Measurements from ENCODE around the gene RNGTT. TPM values are rescaled to one million over a fixed set of nuclear protein-coding genes. Genes with fewer than 3 reads are reported as not detected.

RNGTT gene
- total and polyA plus RNA-seq, 7 donors: 3.0 to 14.7 (median 10.0) TPM

- TF ChIP-seq EP300 (IDR thresholded peaks at IDR 0.05) (no peak), POLR2AphosphoS5 (IDR thresholded peaks at IDR 0.05) (no peak), CTCF (IDR thresholded peaks at IDR 0.05) (no peak)
Observed at GRCh38 chr6:88865275-88865674, 98.1 kb downstream of the RNGTT start.

GRCh38 chr6:88864359-88865054 lies 98.9 kb downstream of the RNGTT start:
- Histone ChIP-seq H3K27me3 (no peaks in the 10 kb centered on the region), H3K4me1 (peaks cover 0 to 3% (median 0%) of the 10 kb centered on the region in 4 donors), H3K36me3 (no peaks in the 10 kb centered on the region), H3K4me3 (no peak overlapping the region), H3K27ac (no peak overlapping the region), H3K9me3 (no peaks in the 10 kb centered on the region)
- intact Hi-C loops (cut with DNase I): loop anchor here (5.0 kb wide), 1 partner anchor 1032 kb away; no protein-coding TSS in a partner anchor
- no peak for DNase-seq
- TF ChIP-seq POLR2AphosphoS5 (IDR thresholded peaks at IDR 0.05): no peak
- no peak for TF ChIP-seq CTCF (IDR thresholded peaks at IDR 0.05)
- no peak for TF ChIP-seq EP300 (IDR thresholded peaks at IDR 0.05)
- TF ChIP-seq POLR2A (IDR thresholded peaks at IDR 0.05): no peak

More at GRCh38 chr6:88865275-88865674, 98.1 kb downstream of the RNGTT start:
- Histone ChIP-seq H3K27ac (no peak overlapping the region), H3K4me3 (no peak overlapping the region), H3K9me3 (no peaks in the 10 kb centered on the region), H3K27me3 (no peaks in the 10 kb centered on the region), H3K4me1 (peaks cover 0 to 3% (median 0%) of the 10 kb centered on the region in 4 donors), H3K36me3 (no peaks in the 10 kb centered on the region)
- WGBS, 2 donors: 89 to 95% methylated on average over 2 of the region's 2 CpGs
- intact Hi-C loops (cut with DNase I): loop anchor here (5.0 kb wide), 1 partner anchor 1033 kb away; no protein-coding TSS in a partner anchor
- no peak for DNase-seq

- no peak overlapping the region for H3K27ac ChIP-seq
- 92 to 96% methylated on average over 2 of the region's 2 CpGs for WGBS, 2 donors
- intact Hi-C loops (cut with DNase I): no loop called here
- no peaks in the 10 kb centered on the region for H3K9me3 ChIP-seq
- H3K4me3 ChIP-seq: no peak overlapping the region
- no peaks in the 10 kb centered on the region for H3K27me3 ChIP-seq
- no peaks in the 10 kb centered on the region for H3K4me1 ChIP-seq
- no peaks in the 10 kb centered on the region for H3K36me3 ChIP-seq
- DNase-seq: no peak
- no peak for TF ChIP-seq POLR2A (IDR thresholded peaks at IDR 0.05)
- TF ChIP-seq EP300 (IDR thresholded peaks at IDR 0.05): no peak
- TF ChIP-seq POLR2AphosphoS5 (IDR thresholded peaks at IDR 0.05): no peak
- no peak for TF ChIP-seq CTCF (IDR thresholded peaks at IDR 0.05)
Observed at GRCh38 chr6:88860310-88860709, 103.1 kb downstream of the RNGTT start.

- Histone ChIP-seq H3K27me3 (no peaks in the 10 kb centered on the region), H3K36me3 (no peaks in the 10 kb centered on the region), H3K4me1 (no peaks in the 10 kb centered on the region), H3K27ac (no peak overlapping the region), H3K9me3 (no peaks in the 10 kb centered on the region), H3K4me3 (no peak overlapping the region)
- TF ChIP-seq EP300 (IDR thresholded peaks at IDR 0.05) (no peak), POLR2A (IDR thresholded peaks at IDR 0.05) (no peak), POLR2AphosphoS5 (IDR thresholded peaks at IDR 0.05) (no peak), CTCF (IDR thresholded peaks at IDR 0.05) (no peak)
- WGBS, 2 donors: 97 to 98% methylated on average over 3 of the region's 3 CpGs
- intact Hi-C loops (cut with DNase I): no loop called here
- no peak for DNase-seq
Observed at GRCh38 chr6:88858455-88858854, 105.0 kb downstream of the RNGTT start.

- DNase-seq: no peak
- H3K36me3 ChIP-seq: no peaks in the 10 kb centered on the region
- H3K4me3 ChIP-seq: no peak overlapping the region
- no peaks in the 10 kb centered on the region for H3K9me3 ChIP-seq
- 93 to 95% methylated on average over 1 of the region's 1 CpG for whole genome bisulfite sequencing, 2 donors
- no peak overlapping the region for H3K27ac ChIP-seq
- intact Hi-C loops (cut with DNase I): no loop called here
- TF ChIP-seq POLR2AphosphoS5 (IDR thresholded peaks at IDR 0.05) (no peak), EP300 (IDR thresholded peaks at IDR 0.05) (no peak), POLR2A (IDR thresholded peaks at IDR 0.05) (no peak), CTCF (IDR thresholded peaks at IDR 0.05) (no peak)
- H3K4me1 ChIP-seq: no peaks in the 10 kb centered on the region
- H3K27me3 ChIP-seq: no peaks in the 10 kb centered on the region
Observed at GRCh38 chr6:88856566-88856965, 106.9 kb downstream of the RNGTT start.
